GF-D8 (cell line): ENCODE measurements around the gene SLC39A8.

Experiments
- DNase-seq: peaks from one replicate; lab custom pipeline; 2025; lab: John Stamatoyannopoulos, UW

The SLC39A8 gene

GRCh38 chr4:102230194-102230593 is 115.1 kb downstream of the SLC39A8 start:
- DNase-seq: no peak

DNA sequence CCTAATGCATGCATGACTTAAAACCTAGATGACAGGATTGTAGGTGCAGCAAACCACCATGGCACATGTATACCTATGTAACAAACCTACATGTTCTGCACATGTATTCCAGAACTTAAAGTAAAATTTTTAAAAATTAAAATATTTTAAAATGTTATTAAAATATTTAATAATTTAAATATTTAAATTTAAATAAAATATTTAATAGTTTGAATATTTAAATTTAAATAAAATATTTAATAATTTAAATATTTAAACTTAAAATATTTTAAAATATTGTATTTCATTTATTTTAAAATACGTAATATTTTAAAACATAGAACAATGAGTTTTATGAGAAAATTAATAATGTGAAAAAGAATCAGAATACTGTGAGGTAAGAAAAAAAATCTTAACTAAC is 117.9 kb downstream of the SLC39A8 start:
- no peak for DNase-seq

DNA sequence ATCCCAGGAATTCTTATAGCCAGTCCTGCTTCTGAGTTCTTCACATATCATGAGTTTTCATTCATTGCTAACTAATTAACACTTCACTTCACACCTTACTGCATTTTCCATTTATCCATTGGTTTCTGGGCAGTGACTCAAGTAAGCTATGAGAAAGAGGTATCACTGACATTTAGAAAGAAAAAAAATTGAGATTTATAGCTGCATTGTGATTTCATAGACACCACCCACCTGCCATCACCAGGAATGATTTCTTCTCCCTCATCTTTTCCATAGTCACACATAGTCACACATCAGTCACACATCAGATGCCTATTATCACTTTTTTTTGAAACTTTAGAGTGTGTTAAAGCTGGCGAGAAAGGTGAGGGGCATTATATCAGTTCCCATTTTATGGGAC is 121.8 kb downstream of the SLC39A8 start:
- DNase-seq: no peak

- no peak for DNase-seq
These were observed 122.4 kb downstream of the SLC39A8 start for GRCh38 chr4:102222838-102223409.

- no peak for DNase-seq
These were observed 126.2 kb downstream of the SLC39A8 start for GRCh38 chr4:102219129-102219528.

DNA sequence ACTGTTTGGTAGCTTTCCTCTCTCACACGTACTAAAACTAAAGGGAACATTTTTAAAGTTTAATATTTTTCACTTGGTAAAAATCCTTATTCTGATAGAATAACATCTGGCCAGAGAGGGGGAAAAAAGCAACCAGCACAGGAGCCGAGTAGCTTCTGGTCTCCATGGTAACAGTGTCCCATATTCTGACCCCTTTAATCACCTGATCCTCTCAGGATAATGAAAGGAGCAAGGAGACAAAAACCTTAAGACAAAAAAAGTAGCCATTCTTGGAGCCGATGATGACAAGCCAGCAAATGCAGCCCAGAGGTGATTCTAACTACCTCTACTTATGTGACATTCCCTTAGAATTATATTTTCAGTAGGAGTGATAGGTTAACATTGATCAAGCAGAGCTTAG is 126.6 kb downstream of the SLC39A8 start:
- DNase-seq: no peak

DNA sequence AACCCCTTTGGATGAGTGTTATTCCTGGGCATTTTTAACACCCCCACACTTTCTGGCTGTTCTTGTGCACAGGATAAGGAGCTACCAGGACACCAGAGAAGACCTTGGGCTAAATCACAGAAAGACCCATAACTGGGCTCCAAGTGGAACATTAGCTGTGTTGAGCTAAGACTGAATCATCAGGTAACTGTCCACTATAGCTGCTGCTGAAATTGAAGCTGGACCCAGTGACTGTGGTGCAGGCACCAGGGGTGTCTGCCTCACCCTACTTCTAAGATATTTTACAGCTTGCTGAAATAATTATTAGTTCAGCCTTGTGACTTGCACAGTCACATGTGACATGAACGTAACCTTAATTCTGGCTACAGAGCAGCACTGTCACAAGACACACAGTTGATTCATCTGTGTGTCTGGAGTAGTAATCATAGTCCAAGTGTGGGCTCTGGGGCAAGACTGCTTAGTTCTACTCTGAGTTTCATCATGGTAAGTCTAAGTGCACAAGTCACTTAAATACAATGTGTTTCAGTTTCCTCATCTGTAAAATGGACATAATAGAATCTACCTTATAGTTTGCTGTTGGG is 127.4 kb downstream of the SLC39A8 start:
- DNase-seq: no peak

- DNase-seq: no peak
These were observed 127.9 kb downstream of the SLC39A8 start for GRCh38 chr4:102217345-102217744.

- DNase-seq: no peak
These were observed 128.6 kb downstream of the SLC39A8 start for GRCh38 chr4:102216666-102217065.

- no peak for DNase-seq
These were observed 132.3 kb downstream of the SLC39A8 start for GRCh38 chr4:102213031-102213430.
